Activated CD8-positive, alpha-beta T cell treated with anti-CD3 and anti-CD28 coated beads for 36 hours (primary cell): ENCODE measurements around the gene GPR158. TPM values are rescaled to one million over a fixed set of nuclear protein-coding genes. Genes with fewer than 3 reads are reported as not detected.

Source experiments
- ATAC-seq: fragments of 200-7000 bp; cut with Tn5 transposase; one replicate; pipeline ENCODE4 v1.10.0; 2021; ENCODE audit warnings: mild to moderate bottlenecking, moderate library complexity
- CTCF ChIA-PET: fragments of 350-600 bp; sonication (Branson Sonifier 250); formaldehyde crosslinking; loops from one replicate; lab custom pipeline; 2021; ENCODE audit warnings: antibody characterized with exemption; lab: Charles Lee
- POLR2A ChIA-PET: fragments of 350-600 bp; sonication (Branson Sonifier 250); formaldehyde crosslinking; loops from one replicate; lab custom pipeline; 2021; ENCODE audit warnings: antibody characterized with exemption; lab: Charles Lee
- DNase-seq: peaks from one replicate; pipeline ENCODE4 v3.0.0-alpha.2; 2020
- H3K27ac Mint-ChIP-seq: one replicate; pipeline ENCODE4 v1.8.0; 2021; ENCODE audit warnings: mild to moderate bottlenecking, mixed read lengths
- H3K27me3 Mint-ChIP-seq: one replicate; pipeline ENCODE4 v1.8.0; 2021; ENCODE audit warnings: mixed read lengths
- H3K36me3 Mint-ChIP-seq: one replicate; pipeline ENCODE4 v1.8.0; 2021; ENCODE audit warnings: low read depth, mixed read lengths
- H3K4me1 Mint-ChIP-seq: one replicate; pipeline ENCODE4 v1.8.0; 2021; ENCODE audit warnings: low read depth, mixed read lengths
- H3K4me3 Mint-ChIP-seq: one replicate; pipeline ENCODE4 v1.8.0; 2021; ENCODE audit warnings: mild to moderate bottlenecking, moderate library complexity, mixed read lengths
- H3K9me3 Mint-ChIP-seq: one replicate; pipeline ENCODE4 v1.8.0; 2021; ENCODE audit warnings: mixed read lengths
- CTCF ChIP-seq: fragments of 200-600 bp; IDR thresholded peaks from one replicate; pipeline ENCODE4 v1.8.0; 2022; ENCODE audit warnings: antibody characterized with exemption, mild to moderate bottlenecking
- intact Hi-C: fragments of 100-400 bp; cut with micrococcal nuclease; formaldehyde crosslinking; loops from one replicate; pipeline ENCODE4 v1.10.0; 2022
- total RNA-seq, 2 experiments: library from RNA; stranded (reverse); gene quantifications; one replicate each; pipeline ENCODE4 v1.2.3, GENCODE V29; 2021

The GPR158 gene
- total RNA-seq, 2 experiments from 2014 or later: not detected

DNA sequence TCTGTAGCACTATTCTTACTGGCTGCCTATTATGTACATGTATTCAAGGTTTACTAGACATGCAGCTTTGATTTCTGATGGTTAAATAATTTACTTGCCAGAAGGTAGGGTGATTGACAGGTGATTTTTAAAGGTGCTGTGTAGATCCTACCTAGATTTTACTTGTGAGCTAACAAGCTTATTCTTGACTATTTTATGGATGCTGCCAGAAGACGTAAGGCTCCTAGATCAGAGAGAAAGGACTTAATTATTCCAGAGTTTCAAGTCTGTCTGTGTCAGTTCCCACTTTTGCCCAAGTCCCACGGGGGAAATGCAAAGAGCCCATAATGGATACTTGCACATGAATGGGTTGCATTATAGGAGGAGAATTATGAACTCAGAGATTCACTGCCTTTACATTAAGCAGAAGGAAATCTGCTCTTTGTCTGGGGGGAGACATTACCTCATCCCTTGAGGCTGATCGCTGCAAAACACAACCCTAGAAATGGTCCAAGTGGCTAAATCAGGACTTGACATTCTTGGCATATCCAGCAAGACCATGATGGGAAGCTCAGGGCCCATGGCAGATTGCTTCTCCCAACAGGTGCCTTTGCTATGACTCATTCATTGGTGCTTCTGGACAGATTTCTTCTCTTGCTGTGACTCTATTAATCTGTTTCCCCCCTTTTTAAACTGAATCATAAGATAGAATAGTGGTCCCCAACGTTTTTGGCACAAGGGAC, 32.1 kb downstream of the GPR158 start:
- H3K4me1 Mint-ChIP-seq: no peaks in the 10 kb centered on the region
- peaks cover 2% of the 10 kb centered on the region for H3K27me3 Mint-ChIP-seq
- no peak overlapping the region for H3K27ac Mint-ChIP-seq
- ChIA-PET POLR2A (no interaction called here), CTCF (no interaction called here)
- no peaks in the 10 kb centered on the region for H3K9me3 Mint-ChIP-seq
- H3K4me3 Mint-ChIP-seq: no peak overlapping the region
- no peak for TF ChIP-seq CTCF
- no peak for ATAC-seq
- H3K36me3 Mint-ChIP-seq: no peaks in the 10 kb centered on the region
- intact Hi-C loops: no loop called here
- no peak for DNase-seq

- H3K27ac Mint-ChIP-seq: no peak overlapping the region
- ATAC-seq: no peak
- no peak overlapping the region for H3K4me3 Mint-ChIP-seq
- H3K36me3 Mint-ChIP-seq: no peaks in the 10 kb centered on the region
- no peak for TF ChIP-seq CTCF
- no peaks in the 10 kb centered on the region for H3K9me3 Mint-ChIP-seq
- intact Hi-C loops: no loop called here
- DNase-seq: no peak
- peaks cover 2% of the 10 kb centered on the region for H3K27me3 Mint-ChIP-seq
- H3K4me1 Mint-ChIP-seq: no peaks in the 10 kb centered on the region
- ChIA-PET POLR2A (interaction anchor here (0.7 kb wide), 1 partner anchor 175 kb away, joined by 3 read pairs; no protein-coding TSS in a partner anchor), CTCF (no interaction called here)
These were observed 34.8 kb downstream of the GPR158 start for GRCh38 chr10:25209618-25210017.

- Mint-ChIP-seq H3K9me3 (no peaks in the 10 kb centered on the region), H3K4me1 (no peaks in the 10 kb centered on the region), H3K36me3 (no peaks in the 10 kb centered on the region), H3K27me3 (peaks cover 2% of the 10 kb centered on the region), H3K4me3 (no peak overlapping the region), H3K27ac (no peak overlapping the region)
- CTCF ChIA-PET: no interaction called here
- intact Hi-C loops: no loop called here
- TF ChIP-seq CTCF: no peak
- ATAC-seq: no peak
- DNase-seq: no peak
- POLR2A ChIA-PET: interaction anchor here (0.7 kb wide), 1 partner anchor 175 kb away, joined by 3 read pairs; no protein-coding TSS in a partner anchor
These were observed 35.5 kb downstream of the GPR158 start for GRCh38 chr10:25210265-25210664.

DNA sequence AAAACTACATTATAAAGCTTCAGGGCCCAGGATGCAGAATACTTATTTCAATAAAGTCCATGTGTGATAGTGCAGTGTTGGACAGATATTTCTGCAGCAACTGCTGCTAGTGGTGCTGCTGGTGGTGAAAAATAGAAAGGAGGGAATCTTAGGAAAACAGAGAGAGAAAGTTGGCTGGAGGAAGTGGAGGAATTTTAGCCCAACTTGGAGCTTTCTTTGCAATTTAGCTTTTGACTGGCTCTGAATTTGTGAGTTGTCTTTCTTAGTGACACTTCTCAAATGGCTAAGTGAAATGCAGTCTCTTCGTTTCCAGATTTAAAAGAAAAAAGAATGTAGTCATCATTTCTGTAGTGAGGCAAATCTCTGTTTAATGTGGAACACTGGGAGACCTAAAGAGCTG, 45.4 kb downstream of the GPR158 start:
- no peaks in the 10 kb centered on the region for H3K4me1 Mint-ChIP-seq
- no peaks in the 10 kb centered on the region for H3K9me3 Mint-ChIP-seq
- no peaks in the 10 kb centered on the region for H3K36me3 Mint-ChIP-seq
- ATAC-seq: no peak
- no peak overlapping the region for H3K27ac Mint-ChIP-seq
- CTCF ChIA-PET: no interaction called here
- no peak for DNase-seq
- no peak for TF ChIP-seq CTCF
- POLR2A ChIA-PET: no interaction called here
- H3K4me3 Mint-ChIP-seq: no peak overlapping the region
- intact Hi-C loops: no loop called here
- H3K27me3 Mint-ChIP-seq: peaks cover 8% of the 10 kb centered on the region

DNA sequence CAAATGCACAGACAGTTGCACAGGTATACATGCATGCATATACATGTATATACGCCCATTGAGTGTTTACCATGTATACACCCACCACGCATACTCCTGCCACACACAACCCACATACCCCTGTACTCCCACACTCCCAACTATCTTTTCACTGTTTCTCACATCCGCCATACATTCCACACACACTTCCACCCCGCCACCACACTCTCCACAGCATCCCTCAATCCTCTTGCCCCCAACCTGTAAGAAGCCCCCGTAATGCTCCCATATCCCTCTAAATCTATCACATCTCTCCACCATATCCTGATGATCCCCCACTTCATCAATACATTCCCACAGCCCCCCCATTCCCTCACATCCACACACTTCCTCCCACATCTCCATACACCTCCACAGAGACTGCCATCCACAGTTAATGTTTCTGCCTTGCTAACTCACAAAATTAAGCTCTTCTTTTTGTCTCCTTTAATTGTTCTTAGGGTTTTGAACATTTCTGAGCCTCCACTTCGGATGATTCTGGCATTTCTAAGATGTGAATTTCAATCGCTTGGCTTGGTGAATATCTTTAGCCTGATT, 47.4 kb downstream of the GPR158 start:
- CTCF ChIA-PET: no interaction called here
- H3K36me3 Mint-ChIP-seq: no peaks in the 10 kb centered on the region
- TF ChIP-seq CTCF: no peak
- no peaks in the 10 kb centered on the region for H3K4me1 Mint-ChIP-seq
- no peaks in the 10 kb centered on the region for H3K9me3 Mint-ChIP-seq
- no peak overlapping the region for H3K27ac Mint-ChIP-seq
- intact Hi-C loops: no loop called here
- POLR2A ChIA-PET: no interaction called here
- DNase-seq (no peak), ATAC-seq (no peak)
- peaks cover 4% of the 10 kb centered on the region for H3K27me3 Mint-ChIP-seq
- no peak overlapping the region for H3K4me3 Mint-ChIP-seq
